Smooth muscle cell (in vitro differentiated cells): ENCODE data around the gene LDLRAD3. TPM values are rescaled to one million over a fixed set of nuclear protein-coding genes. Genes with fewer than 3 reads are reported as not detected.

Experiments used
- DNase-seq: peaks from one replicate; lab custom pipeline; 2025; ENCODE audit not compliant: unreplicated experiment; lab: John Stamatoyannopoulos, UW
- H2AFZ ChIP-seq: fragments of 200-600 bp; sonication (generic); 2 replicates; pipeline ENCODE4 v1.6.0; 2016; ENCODE audit warnings: antibody characterized with exemption, low read depth, mild to moderate bottlenecking
- H3F3A ChIP-seq: fragments of 200-600 bp; sonication (generic); 2 replicates; pipeline ENCODE4 v1.6.0; 2017; ENCODE audit warnings: antibody characterized with exemption, low read depth
- H3K27ac ChIP-seq: fragments of 200-600 bp; sonication (generic); 2 replicates; pipeline ENCODE4 v1.5.1; 2016; ENCODE audit warnings: low read depth, mild to moderate bottlenecking
- H3K27me3 ChIP-seq: fragments of 200-600 bp; sonication (generic); 2 replicates; pipeline ENCODE4 v1.6.1; 2016; ENCODE audit warnings: low read depth, mild to moderate bottlenecking
- H3K36me3 ChIP-seq: fragments of 200-600 bp; sonication (generic); 2 replicates; pipeline ENCODE4 v1.5.1; 2016; ENCODE audit warnings: low read depth
- H3K4me1 ChIP-seq: fragments of 200-600 bp; sonication (generic); 2 replicates; pipeline ENCODE4 v1.5.1; 2016; ENCODE audit warnings: low read depth
- H3K4me2 ChIP-seq: fragments of 200-600 bp; sonication (generic); 2 replicates; pipeline ENCODE4 v1.6.0; 2016; ENCODE audit warnings: mild to moderate bottlenecking
- H3K4me3 ChIP-seq: fragments of 200-600 bp; sonication (generic); 2 replicates; pipeline ENCODE4 v1.5.1; 2016; ENCODE audit warnings: mild to moderate bottlenecking
- H3K79me2 ChIP-seq: fragments of 200-600 bp; sonication (generic); 2 replicates; pipeline ENCODE4 v1.6.0; 2016; ENCODE audit warnings: low read depth, mild to moderate bottlenecking
- H3K9ac ChIP-seq: fragments of 200-600 bp; sonication (generic); 2 replicates; pipeline ENCODE4 v1.6.0; 2016; ENCODE audit warnings: low read depth
- H3K9me3 ChIP-seq: fragments of 200-600 bp; sonication (generic); replicated peaks from 2 replicates; pipeline ENCODE4 v1.5.1; 2016; ENCODE audit warnings: low read depth
- H4K20me1 ChIP-seq: fragments of 200-600 bp; sonication (generic); 2 replicates; pipeline ENCODE4 v1.6.0; 2016; ENCODE audit warnings: low read depth
- whole genome bisulfite sequencing: methylation state at CpG from one replicate; pipeline ENCODE4 v1.1.7; 2016; ENCODE audit warnings: low lambda C conversion rate; 5-methylcytosine and 5-hydroxymethylcytosine counted together
- polyA plus RNA-seq: library from polyadenylated mRNA; unstranded; fragments of >200 nt; fragmentation: Nextera tagmentation; extraction: Ambion mirVana; gene quantifications from 2 replicates; pipeline ENCODE4 v1.2.1, GENCODE V29; 2016
- total RNA-seq: library from RNA; depleted of rRNA; stranded (reverse); fragments of >200 nt; gene quantifications from 2 replicates; pipeline ENCODE4 v1.2.3, GENCODE V29; 2014
- TF ChIP-seq, protein P1 (sequence below): fragments of 200-600 bp; sonication (generic); IDR thresholded peaks from 2 replicates; pipeline ENCODE4 v1.5.1; 2017; ENCODE audit warnings: borderline replicate concordance, mild to moderate bottlenecking, antibody characterized with exemption; ENCODE audit not compliant: insufficient read depth, poor library complexity, severe bottlenecking

Gene LDLRAD3
- total and polyA plus RNA-seq, 2 experiments from 2014 or later = 6.1 to 10.0 TPM

DNA sequence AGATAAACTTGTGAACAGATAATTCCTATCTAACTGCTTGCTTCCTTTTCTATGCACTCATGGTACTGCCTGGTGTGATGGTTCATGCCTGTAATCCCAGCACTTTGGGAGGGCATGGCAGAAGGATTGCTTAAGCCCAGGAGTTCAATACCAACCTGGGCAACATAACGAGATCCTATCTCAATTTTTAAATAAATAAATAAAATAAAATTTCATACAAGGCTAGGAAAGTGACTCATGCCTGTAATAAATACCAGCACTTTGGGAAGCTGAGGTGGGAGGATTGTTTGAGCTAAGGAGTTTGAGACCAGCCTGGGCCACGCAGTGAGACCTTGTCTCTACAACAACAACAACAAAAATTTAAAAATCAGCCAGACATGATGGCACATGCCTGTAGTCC lies 178.8 kb downstream of the LDLRAD3 start:
- Histone ChIP-seq H3K4me3 (no peak overlapping the region), H3K36me3 (no peaks in the 10 kb centered on the region), H3K4me2 (no peak overlapping the region), H3K27me3 (no peaks in the 10 kb centered on the region), H4K20me1 (no peaks in the 10 kb centered on the region), H2AFZ (no peak overlapping the region), H3K4me1 (peaks cover 14% of the 10 kb centered on the region), H3K27ac (no peak overlapping the region), H3F3A (no peaks in the 10 kb centered on the region), H3K79me2 (no peaks in the 10 kb centered on the region), H3K9me3 (no peaks in the 10 kb centered on the region), H3K9ac (no peak overlapping the region)
- TF ChIP-seq, protein P1, sequence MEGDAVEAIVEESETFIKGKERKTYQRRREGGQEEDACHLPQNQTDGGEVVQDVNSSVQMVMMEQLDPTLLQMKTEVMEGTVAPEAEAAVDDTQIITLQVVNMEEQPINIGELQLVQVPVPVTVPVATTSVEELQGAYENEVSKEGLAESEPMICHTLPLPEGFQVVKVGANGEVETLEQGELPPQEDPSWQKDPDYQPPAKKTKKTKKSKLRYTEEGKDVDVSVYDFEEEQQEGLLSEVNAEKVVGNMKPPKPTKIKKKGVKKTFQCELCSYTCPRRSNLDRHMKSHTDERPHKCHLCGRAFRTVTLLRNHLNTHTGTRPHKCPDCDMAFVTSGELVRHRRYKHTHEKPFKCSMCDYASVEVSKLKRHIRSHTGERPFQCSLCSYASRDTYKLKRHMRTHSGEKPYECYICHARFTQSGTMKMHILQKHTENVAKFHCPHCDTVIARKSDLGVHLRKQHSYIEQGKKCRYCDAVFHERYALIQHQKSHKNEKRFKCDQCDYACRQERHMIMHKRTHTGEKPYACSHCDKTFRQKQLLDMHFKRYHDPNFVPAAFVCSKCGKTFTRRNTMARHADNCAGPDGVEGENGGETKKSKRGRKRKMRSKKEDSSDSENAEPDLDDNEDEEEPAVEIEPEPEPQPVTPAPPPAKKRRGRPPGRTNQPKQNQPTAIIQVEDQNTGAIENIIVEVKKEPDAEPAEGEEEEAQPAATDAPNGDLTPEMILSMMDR = no peak
- DNase-seq = no peak
- WGBS = 51% methylated on average over 2 of the region's 2 CpGs

DNA sequence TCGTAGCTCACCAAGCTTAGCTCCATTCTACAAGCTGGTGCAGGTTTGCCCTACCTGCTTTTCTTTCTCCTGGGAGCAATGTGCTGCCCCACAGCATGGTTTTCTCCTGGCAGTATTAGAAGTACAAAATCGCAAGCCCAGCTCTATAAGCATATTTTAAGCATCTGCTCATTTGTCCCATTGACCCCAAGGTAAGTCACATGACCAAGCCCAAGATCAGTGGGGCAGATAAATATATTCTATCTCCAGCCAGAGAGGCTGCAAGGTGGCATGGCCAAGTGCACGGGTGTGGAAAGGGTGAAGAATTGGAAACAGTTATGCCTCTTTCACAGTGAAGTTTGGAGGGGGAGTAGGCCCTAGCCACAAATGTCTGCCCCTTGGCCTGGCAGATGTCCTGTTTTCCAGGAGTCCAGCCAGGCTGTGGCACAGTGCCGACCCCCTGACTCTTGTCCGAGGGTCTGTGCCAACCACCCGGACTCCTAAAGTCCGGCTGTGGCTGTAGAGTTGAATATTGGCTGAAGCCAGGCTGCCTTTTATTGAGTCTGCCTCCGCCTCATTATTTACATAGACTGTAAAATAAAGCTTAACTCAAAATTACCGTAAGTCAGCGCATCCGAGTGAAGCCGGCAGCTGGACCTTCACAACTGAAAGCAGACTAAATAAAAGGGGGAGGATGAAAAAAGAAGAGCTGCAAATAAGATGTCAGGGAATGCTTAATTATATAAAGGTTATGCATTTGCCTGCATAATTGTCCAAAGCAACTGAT lies 179.7 kb downstream of the LDLRAD3 start:
- 76% methylated on average over 12 of the region's 12 CpGs for WGBS
- DNase-seq = no peak

GRCh38 chr11:36126678-36127077 lies 182.8 kb downstream of the LDLRAD3 start:
- Histone ChIP-seq H3K4me2 (no peak overlapping the region), H3K27ac (no peak overlapping the region), H3K9ac (no peak overlapping the region), H3K9me3 (no peaks in the 10 kb centered on the region), H3K79me2 (no peaks in the 10 kb centered on the region), H4K20me1 (no peaks in the 10 kb centered on the region), H3K36me3 (no peaks in the 10 kb centered on the region), H3K27me3 (no peaks in the 10 kb centered on the region), H3F3A (no peaks in the 10 kb centered on the region), H3K4me1 (peaks cover 14% of the 10 kb centered on the region), H2AFZ (no peak overlapping the region), H3K4me3 (no peak overlapping the region)
- no peak for DNase-seq
- WGBS = 27% methylated on average over 3 of the region's 3 CpGs
- TF ChIP-seq, protein P1 = no peak

More for the DNA sequence above, 179.7 kb downstream of the LDLRAD3 start:
- no peak overlapping the region for H2AFZ ChIP-seq
- H3K9me3 ChIP-seq = no peaks in the 10 kb centered on the region
- no peaks in the 10 kb centered on the region for H3K79me2 ChIP-seq
- H3F3A ChIP-seq = no peaks in the 10 kb centered on the region
- no peak overlapping the region for H3K9ac ChIP-seq
- peaks cover 14% of the 10 kb centered on the region for H3K4me1 ChIP-seq
- no peaks in the 10 kb centered on the region for H3K36me3 ChIP-seq
- no peaks in the 10 kb centered on the region for H4K20me1 ChIP-seq
- no peak overlapping the region for H3K4me3 ChIP-seq
- no peak overlapping the region for H3K4me2 ChIP-seq
- no peak overlapping the region for H3K27ac ChIP-seq
- TF ChIP-seq, protein P1 = no peak
- no peaks in the 10 kb centered on the region for H3K27me3 ChIP-seq

- TF ChIP-seq, protein P1 = no peak
- Histone ChIP-seq H4K20me1 (no peaks in the 10 kb centered on the region), H3K27me3 (no peaks in the 10 kb centered on the region), H3K4me3 (no peak overlapping the region), H3K27ac (no peak overlapping the region), H3K9ac (no peak overlapping the region), H3F3A (no peaks in the 10 kb centered on the region), H3K4me2 (no peak overlapping the region), H3K9me3 (no peaks in the 10 kb centered on the region), H3K36me3 (no peaks in the 10 kb centered on the region), H2AFZ (no peak overlapping the region), H3K4me1 (peaks cover 14% of the 10 kb centered on the region), H3K79me2 (no peaks in the 10 kb centered on the region)
- DNase-seq = no peak
These were observed 183.7 kb downstream of the LDLRAD3 start for GRCh38 chr11:36127550-36127949.
